Astrocyte of the spinal cord (primary cell): ENCODE data around the gene ASB2.

Source experiments
- DNase-seq: peaks from one replicate; pipeline ENCODE4 v3.0.0; 2011; ENCODE audit warnings: low read depth, low spot score
- H3K4me3 ChIP-seq: 2 replicates; pipeline ENCODE4 v1.5.1; 2011; ENCODE audit warnings: low read depth, mild to moderate bottlenecking, low read length, moderate library complexity
- CTCF ChIP-seq: IDR thresholded peaks from 2 replicates; pipeline ENCODE4 v1.5.1; 2012; ENCODE audit warnings: low read depth, mild to moderate bottlenecking, low read length, inconsistent platforms
- in situ Hi-C: cut with HindIII; loops from 2 replicates; pipeline ENCODE4 v1.10.0; 2017; ENCODE audit warnings: low sequenced_read_pairs

Gene ASB2

GRCh38 chr14:93989939-93990338 is 13.6 kb upstream of the ASB2 start:
- DNase-seq, result no peak
- in situ Hi-C loops, result no loop called here
- TF ChIP-seq CTCF, result no peak
- no peak overlapping the region for H3K4me3 ChIP-seq

- TF ChIP-seq CTCF, result no peak
- in situ Hi-C loops, result no loop called here
- H3K4me3 ChIP-seq, result no peak overlapping the region
- DNase-seq, result no peak
Observed at GRCh38 chr14:93987815-93988476, 11.6 kb upstream of the ASB2 start.

GRCh38 chr14:93987376-93987775 is 11.0 kb upstream of the ASB2 start:
- no peak for TF ChIP-seq CTCF
- no peak for DNase-seq
- H3K4me3 ChIP-seq, result no peak overlapping the region
- in situ Hi-C loops, result no loop called here

- H3K4me3 ChIP-seq, result no peak overlapping the region
- no peak for TF ChIP-seq CTCF
Observed at GRCh38 chr14:93986955-93987354, 10.6 kb upstream of the ASB2 start.

GRCh38 chr14:93984987-93985410 is 8.6 kb upstream of the ASB2 start:
- in situ Hi-C loops, result no loop called here
- TF ChIP-seq CTCF, result peak; percentile 50
- DNase-seq, result peak; percentile 70
- H3K4me3 ChIP-seq, result no peak overlapping the region

More at GRCh38 chr14:93986955-93987354, 10.6 kb upstream of the ASB2 start:
- no peak for DNase-seq
- in situ Hi-C loops, result no loop called here

- no peak overlapping the region for H3K4me3 ChIP-seq
- in situ Hi-C loops, result no loop called here
- no peak for DNase-seq
- TF ChIP-seq CTCF, result no peak
Observed at GRCh38 chr14:93984070-93984469, 7.7 kb upstream of the ASB2 start.
